A673 (cell line): ENCODE results near the gene UNC45B. TPM values are rescaled to one million over a fixed set of nuclear protein-coding genes. Genes with fewer than 3 reads are reported as not detected.

Experiments used
- BruUV-seq: library from RNA; stranded (reverse); fragments of 400-500 nt; replicated peaks from 2 replicates; lab custom pipeline; 2021; lab: Mats Ljungman, UMichigan
- CTCF ChIA-PET: fragments of 300-600 bp; sonication (Branson Sonifier 250); formaldehyde crosslinking; loops from one replicate; lab custom pipeline; 2022; ENCODE audit warnings: antibody characterized with exemption; lab: Charles Lee
- POLR2A ChIA-PET: fragments of 300-600 bp; sonication (Branson Sonifier 250); formaldehyde crosslinking; loops from one replicate; lab custom pipeline; 2022; ENCODE audit warnings: antibody characterized with exemption; ENCODE audit not compliant: low non-redundant PET; lab: Charles Lee
- DNase-seq: peaks from one replicate; pipeline ENCODE4 v3.0.0-alpha.2; 2015; ENCODE audit warnings: low spot score
- H3K27ac ChIP-seq: fragments of 200-600 bp; sonication (generic); 2 replicates; pipeline ENCODE4 v1.5.1; 2016; ENCODE audit warnings: mixed run types, low read depth, mild to moderate bottlenecking, mixed read lengths, antibody characterized with exemption, low read length; ENCODE audit not compliant: poor library complexity, severe bottlenecking
- H3K27me3 ChIP-seq: fragments of 200-600 bp; sonication (generic); replicated peaks from 2 replicates; pipeline ENCODE4 v1.6.1; 2017; ENCODE audit warnings: mixed run types, low read depth, mild to moderate bottlenecking, mixed read lengths, antibody characterized with exemption, low read length; ENCODE audit not compliant: insufficient read depth, poor library complexity
- H3K36me3 ChIP-seq: fragments of 200-600 bp; sonication (generic); 2 replicates; pipeline ENCODE4 v1.6.1; 2016; ENCODE audit warnings: mixed run types, mild to moderate bottlenecking, mixed read lengths, antibody characterized with exemption, low read length; ENCODE audit not compliant: insufficient read depth, poor library complexity, severe bottlenecking
- H3K4me1 ChIP-seq: fragments of 200-600 bp; sonication (generic); 2 replicates; pipeline ENCODE4 v1.6.1; 2017; ENCODE audit warnings: mixed run types, mild to moderate bottlenecking, mixed read lengths, antibody characterized with exemption, low read length; ENCODE audit not compliant: insufficient read depth, poor library complexity, severe bottlenecking
- H3K4me3 ChIP-seq: fragments of 200-600 bp; sonication (generic); 2 replicates; pipeline ENCODE4 v1.5.1; 2016; ENCODE audit warnings: low read depth, mixed run types, mild to moderate bottlenecking, mixed read lengths, low read length; ENCODE audit not compliant: poor library complexity, severe bottlenecking
- H3K9me3 ChIP-seq: fragments of 200-600 bp; sonication (generic); 2 replicates; pipeline ENCODE4 v1.6.1; 2016; ENCODE audit warnings: mixed run types, low read depth, mild to moderate bottlenecking, mixed read lengths, antibody characterized with exemption, low read length; ENCODE audit not compliant: poor library complexity, severe bottlenecking
- CTCF ChIP-seq: fragments of 300-800, 200-600 bp; sonication (generic); conservative IDR thresholded peaks from 2 replicates; pipeline ENCODE4 v1.5.1; 2017; ENCODE audit warnings: low read depth, mild to moderate bottlenecking, antibody characterized with exemption, low read length, moderate library complexity, mixed read lengths
- EZH2 ChIP-seq: fragments of 200-600 bp; sonication (generic); IDR thresholded peaks from 2 replicates; pipeline ENCODE4 v1.6.1; 2017; ENCODE audit warnings: borderline replicate concordance, low read depth, mild to moderate bottlenecking, mixed read lengths, antibody characterized with exemption, low read length; ENCODE audit not compliant: poor library complexity, severe bottlenecking
- intact Hi-C: fragments of 100-400 bp; cut with micrococcal nuclease; formaldehyde crosslinking; loops from one replicate; pipeline ENCODE4 v1.10.0; 2022; ENCODE audit not compliant: unreplicated experiment
- total RNA-seq: library from RNA; stranded (reverse); gene quantifications from 2 replicates; pipeline ENCODE4 v1.2.3, GENCODE V29; 2021

UNC45B gene
- total RNA-seq, 1 experiment from 2014 or later = not detected

GRCh38 chr17:35154196-35155165, 6.9 kb downstream of the UNC45B start:
- intact Hi-C loops = no loop called here
- no peaks in the 10 kb centered on the region for H3K36me3 ChIP-seq
- CTCF ChIA-PET = no interaction called here

GRCh38 chr17:35155246-35155645, 7.6 kb downstream of the UNC45B start:
- Histone ChIP-seq H3K36me3 (no peaks in the 10 kb centered on the region), H3K27ac (no peak overlapping the region), H3K4me3 (no peak overlapping the region), H3K9me3 (no peaks in the 10 kb centered on the region), H3K4me1 (no peaks in the 10 kb centered on the region), H3K27me3 (no peaks in the 10 kb centered on the region)
- TF ChIP-seq EZH2 (no peak), CTCF (no peak)
- ChIA-PET CTCF (no interaction called here), POLR2A (no interaction called here)
- intact Hi-C loops = no loop called here
- no TSS peak for BruUV-seq
- DNase-seq = no peak

More at GRCh38 chr17:35154196-35155165, 6.9 kb downstream of the UNC45B start:
- no peaks in the 10 kb centered on the region for H3K27me3 ChIP-seq
- H3K9me3 ChIP-seq = no peaks in the 10 kb centered on the region
- DNase-seq = no peak
- no peak overlapping the region for H3K27ac ChIP-seq
- no TSS peak for BruUV-seq
- H3K4me1 ChIP-seq = no peaks in the 10 kb centered on the region
- H3K4me3 ChIP-seq = no peak overlapping the region
- POLR2A ChIA-PET = no interaction called here
- no peak for TF ChIP-seq EZH2
- no peak for TF ChIP-seq CTCF

GRCh38 chr17:35159940-35160339, 12.3 kb downstream of the UNC45B start:
- ChIA-PET CTCF (no interaction called here), POLR2A (no interaction called here)
- Histone ChIP-seq H3K27me3 (no peaks in the 10 kb centered on the region), H3K4me3 (no peak overlapping the region), H3K27ac (no peak overlapping the region), H3K9me3 (no peaks in the 10 kb centered on the region), H3K36me3 (no peaks in the 10 kb centered on the region), H3K4me1 (no peaks in the 10 kb centered on the region)
- TF ChIP-seq CTCF = no peak
- no peak for TF ChIP-seq EZH2
- no TSS peak for BruUV-seq
- intact Hi-C loops = no loop called here
- DNase-seq = no peak
